ENCODE measurements around the gene EYA2.

- TF ChIP-seq CTCF (conservative IDR thresholded peaks at IDR 0.05; ENCODE audit: low read length) (no peak), EZH2phosphoT487 (IDR thresholded peaks at IDR 0.05; ENCODE audit: borderline replicate concordance) (no peak)
Measured at GRCh38 chr20:46914789-46915379, 20.2 kb downstream of the EYA2 start.

All from Loucy (cell line).